Transverse colon (tissue), 4 donors: ENCODE results near the gene AHCY. TPM values are rescaled to one million over a fixed set of nuclear protein-coding genes. Genes with fewer than 3 reads are reported as not detected.
"Not testable (repeated sequence)": the region's sequence is repeated elsewhere in the genome, so short reads cannot be mapped to it uniquely, and the experiment has no call there.

ENCODE experiments used
- DNase-seq: peaks from one replicate; pipeline ENCODE4 v3.0.0-alpha.2; 2019
- H3K27ac ChIP-seq, 4 donors: fragments of 200-600 bp; sonication (generic); 2 replicates each; pipeline ENCODE4 v1.5.1; 2016 to 2018; ENCODE audit warnings: inconsistent platforms in 4 of 4
- H3K27me3 ChIP-seq: fragments of 200-600 bp; sonication (generic); 2 replicates; pipeline ENCODE4 v1.5.1; 2017; ENCODE audit warnings: inconsistent platforms
- H3K36me3 ChIP-seq, 4 donors: fragments of 200-600 bp; sonication (generic); 2 replicates each; pipeline ENCODE4 v1.5.1; 2017 to 2019; ENCODE audit warnings: inconsistent platforms in 4 of 4
- H3K4me1 ChIP-seq, 4 donors: fragments of 200-600 bp; sonication (generic); 2 replicates each; pipeline ENCODE4 v1.5.1; 2017 to 2020; ENCODE audit warnings: inconsistent platforms in 4 of 4
- H3K4me3 ChIP-seq, 4 donors: fragments of 200-600 bp; sonication (generic); 1 replicate in 1 of 4; 2 replicates in 3 of 4; pipeline versions ENCODE4 v1.5.1 to v1.6.1; 2017 to 2019; ENCODE audit warnings: inconsistent platforms in 4 of 4
- H3K9me3 ChIP-seq, 2 donors: fragments of 200-600 bp; sonication (generic); 2 replicates each; pipeline ENCODE4 v1.5.1; 2017 to 2019; ENCODE audit warnings: inconsistent platforms in 2 of 2
- CTCF ChIP-seq, 5 experiments: fragments of 200-600 bp in 3 of 5; fragments of 450-650 bp in 2 of 5; sonication (generic) in 3 of 5; IDR thresholded peaks; 1 replicate in 2 of 5; 2 replicates in 3 of 5; pipeline ENCODE4 v1.5.1; 2016 to 2017; ENCODE audit warnings: antibody characterized with exemption in 5 of 5, inconsistent platforms in 3 of 5, mild to moderate bottlenecking in 2 of 5, moderate library complexity in 1 of 5
- EP300 ChIP-seq: sonication (generic); formaldehyde crosslinking; IDR thresholded peaks from one replicate; pipeline ENCODE4 v1.6.1; 2017; ENCODE audit warnings: antibody characterized with exemption, low read depth
- POLR2A ChIP-seq: fragments of 450-650 bp; IDR thresholded peaks from one replicate; pipeline ENCODE4 v1.6.1; 2016; ENCODE audit warnings: antibody characterized with exemption, mild to moderate bottlenecking, moderate library complexity
- POLR2AphosphoS5 ChIP-seq, 3 donors: sonication (generic); formaldehyde crosslinking; IDR thresholded peaks; one replicate each; pipeline ENCODE4 v1.6.1; 2016; ENCODE audit warnings: antibody characterized with exemption in 3 of 3
- WGBS, 2 donors: methylation state at CpG; one replicate each; pipeline ENCODE4 v1.1.5; 2018; ENCODE audit warnings: low coverage in 1 of 2; 5-methylcytosine and 5-hydroxymethylcytosine counted together
- in situ Hi-C, 4 donors: fragments of 200-750 bp; cut with MboI; loops; one replicate each; pipeline versions ENCODE4 v1.15.0 to v1.15.1; 2017; ENCODE audit warnings: low sequenced_read_pairs in 3 of 4, low pct_ligation_motif_present in 1 of 4, low pct_unique_long_range_greater_than_20kb in 1 of 4
- intact Hi-C: fragments of 100-400 bp; cut with DNase I; formaldehyde crosslinking; loops from one replicate; pipeline ENCODE4 v1.15.1; 2023; ENCODE audit warnings: low total_unique reads
- total RNA-seq, 4 donors: library from RNA; depleted of rRNA; stranded (reverse); fragments of >200 nt; gene quantifications; one replicate each; pipeline ENCODE4 v1.1.0, GENCODE V29; 2016

The AHCY gene
- total RNA-seq, 4 donors from 2014 or later: 23.9 to 71.6 (median 63.8) TPM

- intact Hi-C loops: no loop called here
- Histone ChIP-seq H3K27ac (no peak overlapping the region), H3K9me3 (no peaks in the 10 kb centered on the region), H3K27me3 (no peaks in the 10 kb centered on the region), H3K4me3 (no peak overlapping the region), H3K4me1 (peaks cover 0 to 12% (median 10%) of the 10 kb centered on the region in 4 donors), H3K36me3 (no peaks in the 10 kb centered on the region)
- WGBS, 2 donors: 79 to 89% methylated on average over 5 to 9 of the region's 9 CpGs
- in situ Hi-C loops: no loop called here
- DNase-seq: peak; percentile 19
- TF ChIP-seq CTCF (IDR thresholded peaks at IDR 0.05): no peak
- no peak for TF ChIP-seq POLR2AphosphoS5 (IDR thresholded peaks at IDR 0.05)
- no peak for TF ChIP-seq POLR2A
- no peak for TF ChIP-seq EP300
Measured at GRCh38 chr20:34269996-34270627, 33.0 kb downstream of the AHCY start.

GRCh38 chr20:34268851-34269636, 34.1 kb downstream of the AHCY start:
- H3K9me3 ChIP-seq: no peaks in the 10 kb centered on the region
- H3K27ac ChIP-seq: peak overlapping the region in 3 of 4 donors; percentile 44 to 45 (median 45)
- no peaks in the 10 kb centered on the region for H3K36me3 ChIP-seq
- DNase-seq: peak; percentile 37
- 25 to 40% methylated on average over 1 to 37 of the region's 58 CpGs for WGBS, 2 donors
- H3K4me1 ChIP-seq: peaks cover 0 to 12% (median 10%) of the 10 kb centered on the region in 4 donors
- H3K27me3 ChIP-seq: no peaks in the 10 kb centered on the region
- peak overlapping the region; percentile 24 to 56 (median 38) for H3K4me3 ChIP-seq
- intact Hi-C loops: no loop called here
- in situ Hi-C loops: no loop called here
- no peak for TF ChIP-seq POLR2AphosphoS5 (IDR thresholded peaks at IDR 0.05)
- TF ChIP-seq EP300: no peak
- no peak for TF ChIP-seq CTCF (IDR thresholded peaks at IDR 0.05)

- TF ChIP-seq POLR2AphosphoS5 (IDR thresholded peaks at IDR 0.05) (no peak), EP300 (no peak), POLR2A (no peak), CTCF (IDR thresholded peaks at IDR 0.05) (no peak)
- Histone ChIP-seq H3K36me3 (no peaks in the 10 kb centered on the region), H3K4me1 (peaks cover 0 to 12% (median 10%) of the 10 kb centered on the region in 4 donors), H3K27ac (no peak overlapping the region), H3K27me3 (no peaks in the 10 kb centered on the region), H3K4me3 (no peak overlapping the region), H3K9me3 (no peaks in the 10 kb centered on the region)
- in situ Hi-C loops: no loop called here
- WGBS, 2 donors: 90 to 96% methylated on average over 2 to 12 of the region's 12 CpGs
- intact Hi-C loops: no loop called here
- no peak for DNase-seq
Measured at GRCh38 chr20:34268145-34268544, 35.0 kb downstream of the AHCY start.

- H3K4me3 ChIP-seq: no peak overlapping the region
- no peak for DNase-seq
- no peaks in the 10 kb centered on the region for H3K36me3 ChIP-seq
- no peaks in the 10 kb centered on the region for H3K27me3 ChIP-seq
- no peak overlapping the region for H3K27ac ChIP-seq
- WGBS, 2 donors: 92 to 93% methylated on average over 5 of the region's 5 CpGs
- in situ Hi-C loops (no loop called here), intact Hi-C loops (no loop called here)
- H3K4me1 ChIP-seq: peaks cover 0 to 11% (median 7%) of the 10 kb centered on the region in 4 donors
- TF ChIP-seq EP300 (no peak), POLR2AphosphoS5 (IDR thresholded peaks at IDR 0.05) (no peak), CTCF (IDR thresholded peaks at IDR 0.05) (no peak), POLR2A (no peak)
- no peaks in the 10 kb centered on the region for H3K9me3 ChIP-seq
Measured at GRCh38 chr20:34264141-34264540, 39.0 kb downstream of the AHCY start.

- H3K9me3 ChIP-seq, H3K4me1 ChIP-seq, H3K36me3 ChIP-seq, H3K27me3 ChIP-seq, DNase-seq, H3K27ac ChIP-seq, intact Hi-C loops, in situ Hi-C loops, H3K4me3 ChIP-seq: not testable (repeated sequence)
- 95 to 96% methylated on average over 8 of the region's 8 CpGs for WGBS, 2 donors
Measured at GRCh38 chr20:34263468-34263867, 39.7 kb downstream of the AHCY start.
